ENCODE measurements around the gene TCHP.

DNA sequence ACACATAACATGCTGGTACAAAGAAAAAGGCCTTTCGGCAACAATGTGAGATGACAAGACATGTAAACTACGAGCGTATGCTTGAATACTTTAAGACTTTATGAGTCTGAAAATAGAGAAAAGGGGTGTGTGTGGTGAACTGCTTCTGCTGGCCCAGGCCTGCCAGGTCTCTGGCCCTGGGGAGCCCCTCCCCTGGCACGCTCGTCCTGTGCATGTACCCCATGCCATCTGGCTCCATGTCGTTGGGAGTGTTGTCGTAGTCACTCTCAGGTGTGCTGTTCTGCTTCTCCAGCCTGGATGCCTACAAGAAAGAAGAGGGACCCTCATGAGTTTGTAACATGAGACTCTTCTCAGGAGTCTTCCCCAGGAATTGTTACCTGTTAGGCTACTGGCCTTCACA is 38.9 kb downstream of the TCHP start:
- TF ChIP-seq BACH2 (CRISPR knock-in tag; IDR thresholded peaks at IDR 0.05; ENCODE audit: borderline replicate concordance) (no peak), OSR1 (CRISPR knock-in tag; IDR thresholded peaks at IDR 0.05) (no peak), RARB (CRISPR knock-in tag; IDR thresholded peaks at IDR 0.05) (no peak), ZC3H10 (CRISPR knock-in tag; IDR thresholded peaks at IDR 0.05) (no peak), SNAI2 (CRISPR knock-in tag; IDR thresholded peaks at IDR 0.05) (no peak), GLIS3 (CRISPR knock-in tag; IDR thresholded peaks at IDR 0.05) (no peak), ZNF565 (CRISPR knock-in tag; conservative IDR thresholded peaks at IDR 0.05; ENCODE audit: low read depth) (no peak), ZNF70 (CRISPR knock-in tag; IDR thresholded peaks at IDR 0.05) (no peak), ARNTL (CRISPR knock-in tag; IDR thresholded peaks at IDR 0.05; ENCODE audit: borderline replicate concordance, low read depth) (no peak)

Data from SK-N-SH treated with all-trans-retinoic acid at 6 μM for 48 hours (cell line).